Activated CD8-positive, alpha-beta memory T cell treated with anti-CD3 and anti-CD28 coated beads for 48 hours (primary cell): ENCODE results near the gene PTPN4.
"Not testable (repeated sequence)": the region's sequence is repeated elsewhere in the genome, so short reads cannot be mapped to it uniquely, and the experiment has no call there.

ENCODE experiments used
- DNase-seq, 3 experiments: peaks; one replicate each; pipeline ENCODE4 v3.0.0-alpha.2; 2020; ENCODE audit warnings: low read depth in 2 of 3, low spot score in 2 of 3

Gene PTPN4

DNA sequence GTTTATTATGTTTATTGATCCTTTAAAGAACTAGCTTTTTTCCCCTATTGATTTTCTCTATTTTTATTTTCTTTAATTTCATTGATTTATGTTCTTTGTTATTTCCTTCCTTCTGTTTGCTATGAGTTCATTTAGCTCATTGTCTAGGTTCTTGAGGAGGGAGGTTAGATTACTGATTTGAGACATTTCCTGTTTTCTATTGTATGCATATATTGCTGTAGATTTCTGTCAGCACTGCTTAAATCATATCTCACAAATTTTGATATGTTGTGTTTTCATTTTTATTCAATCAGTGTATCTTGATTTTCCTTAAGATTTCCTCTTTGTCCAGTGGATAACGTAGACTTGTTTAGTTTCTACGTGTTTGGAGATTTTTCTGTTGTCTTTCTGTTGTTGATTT is 43.4 kb downstream of the PTPN4 start:
- DNase-seq, result no peak

- not testable (repeated sequence) for DNase-seq
Measured at GRCh38 chr2:119804409-119804808, 44.7 kb downstream of the PTPN4 start.

DNA sequence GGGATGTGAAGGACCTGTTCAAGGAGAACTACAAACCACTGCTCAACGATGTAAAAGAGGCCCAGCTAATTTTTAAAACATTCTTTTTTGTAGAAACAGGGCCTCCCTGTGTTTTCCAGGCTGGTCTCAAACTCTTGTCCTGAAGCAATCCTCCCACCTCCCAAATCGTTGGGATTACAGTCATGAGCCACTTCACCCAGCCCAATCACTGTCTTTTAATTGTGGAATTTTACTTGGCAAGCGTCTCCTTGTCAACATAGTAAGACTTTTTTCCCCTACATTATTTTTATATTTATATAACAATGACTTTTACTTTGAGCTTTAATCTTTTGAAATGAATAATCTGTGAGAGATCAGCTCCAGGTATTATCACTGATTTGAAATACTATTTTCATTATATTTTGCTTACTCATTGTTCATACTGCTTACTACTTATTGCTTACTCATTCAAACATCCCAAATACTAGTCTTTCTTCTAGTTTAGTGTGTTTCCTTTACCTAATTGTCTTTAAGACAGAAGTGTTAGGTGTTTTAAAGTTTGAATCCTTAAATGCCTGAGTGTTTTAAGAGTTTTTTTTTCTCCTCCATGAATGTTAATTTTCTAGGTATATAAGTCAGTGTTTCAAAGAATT is 48.9 kb downstream of the PTPN4 start:
- no peak for DNase-seq

GRCh38 chr2:119809339-119810048 is 49.8 kb downstream of the PTPN4 start:
- no peak for DNase-seq

DNA sequence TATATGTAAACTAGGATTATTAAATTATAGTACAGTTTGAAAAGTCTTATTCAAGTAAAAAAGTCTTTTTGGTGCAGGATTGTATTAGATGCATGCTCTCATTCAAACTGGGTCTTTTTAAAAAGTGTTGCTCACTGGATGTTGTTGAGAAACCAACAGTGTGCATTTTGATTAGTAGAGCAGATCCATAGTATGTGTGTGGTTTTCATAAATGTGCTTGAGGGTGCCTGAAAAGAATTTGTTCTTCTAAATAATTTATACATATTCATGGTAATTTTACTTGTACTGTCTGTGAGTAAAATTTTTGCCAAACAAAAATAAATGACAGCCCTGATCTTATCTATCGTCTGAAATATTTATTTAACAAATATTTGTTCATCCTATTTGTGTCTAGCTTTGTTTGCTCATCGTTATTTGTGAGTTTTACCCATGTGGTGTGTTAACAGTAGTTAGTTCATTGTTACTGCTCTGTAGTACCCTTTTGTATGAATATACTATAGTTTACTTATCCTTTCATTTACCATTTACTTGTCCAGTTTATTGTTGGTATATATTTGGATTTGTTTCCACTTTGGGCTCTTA is 50.4 kb downstream of the PTPN4 start:
- no peak for DNase-seq

DNA sequence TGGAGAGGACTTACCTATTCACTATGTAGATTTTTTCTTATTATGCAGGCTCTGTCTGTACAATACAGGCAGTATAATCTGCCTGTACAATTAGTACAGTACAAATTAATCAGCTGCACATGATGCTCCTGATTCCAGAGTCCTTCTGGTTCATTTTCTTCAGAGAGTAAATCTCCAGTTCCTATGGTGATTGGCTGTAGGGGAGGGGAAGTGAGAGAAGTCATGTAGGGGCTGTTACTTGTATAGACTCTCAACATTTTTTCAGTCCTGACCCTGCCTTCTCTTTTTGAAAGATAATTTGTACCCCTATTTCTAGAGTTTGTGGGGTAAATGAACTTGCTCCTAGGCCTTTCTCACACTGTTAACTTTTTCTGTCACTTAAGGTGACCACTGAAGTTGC is 54.5 kb downstream of the PTPN4 start:
- no peak for DNase-seq

DNA sequence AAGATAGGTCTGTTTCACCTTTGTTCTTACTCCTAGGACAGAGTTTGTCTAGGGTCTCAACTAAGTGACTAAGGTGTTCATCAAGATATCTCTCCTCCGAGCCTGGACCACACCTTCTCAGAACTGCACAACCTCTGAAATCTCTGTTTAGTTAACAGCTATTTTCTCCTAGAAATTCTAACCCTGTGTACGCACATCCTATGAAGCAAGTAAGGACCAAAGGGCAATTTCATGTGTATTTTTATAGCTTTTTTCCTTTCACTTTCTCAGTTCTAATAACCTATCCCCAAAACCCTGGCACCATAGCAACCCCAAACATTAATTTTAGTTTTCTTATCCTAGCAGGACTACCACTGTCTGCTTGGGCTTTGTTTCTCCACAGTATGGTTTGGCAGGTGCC is 59.1 kb downstream of the PTPN4 start:
- DNase-seq, result no peak

DNA sequence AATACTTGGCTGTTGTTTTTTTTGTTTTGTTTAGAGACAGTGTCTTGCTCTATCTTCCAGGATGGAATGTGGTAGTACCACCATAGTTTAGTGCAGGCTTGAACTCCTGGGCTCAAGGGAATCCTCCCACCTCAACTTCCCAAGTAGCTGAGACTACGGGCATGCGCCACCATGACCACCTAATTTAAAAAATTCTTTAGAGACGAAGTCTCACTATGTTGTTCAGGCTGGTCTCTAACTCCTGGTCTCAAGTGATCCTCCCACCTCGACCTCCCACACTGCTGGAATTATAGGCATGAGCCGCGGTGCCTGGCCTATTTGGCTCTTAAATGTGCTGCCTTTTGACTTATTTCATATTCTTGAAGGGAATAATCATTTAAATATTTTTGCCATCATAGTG is 60.1 kb downstream of the PTPN4 start:
- no peak for DNase-seq

DNA sequence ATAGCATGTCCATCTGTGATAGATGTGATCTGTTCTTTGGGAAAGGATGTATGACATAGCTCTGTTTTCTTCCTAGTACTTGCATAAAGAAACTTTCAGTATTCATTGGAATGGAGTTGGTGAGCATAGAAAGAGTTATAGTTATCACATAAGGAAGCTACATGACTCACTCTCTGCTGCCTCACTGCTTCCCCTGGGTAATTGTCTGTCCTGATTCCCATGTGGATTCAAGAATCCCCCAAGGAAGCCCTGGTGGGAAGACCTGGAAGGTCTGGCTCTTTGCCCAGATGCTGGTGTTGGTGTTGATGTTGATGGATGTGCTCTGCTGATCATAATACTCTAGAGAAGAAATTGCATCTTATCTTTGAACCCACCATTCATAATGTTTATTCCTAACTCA is 60.6 kb downstream of the PTPN4 start:
- DNase-seq, result no peak

DNA sequence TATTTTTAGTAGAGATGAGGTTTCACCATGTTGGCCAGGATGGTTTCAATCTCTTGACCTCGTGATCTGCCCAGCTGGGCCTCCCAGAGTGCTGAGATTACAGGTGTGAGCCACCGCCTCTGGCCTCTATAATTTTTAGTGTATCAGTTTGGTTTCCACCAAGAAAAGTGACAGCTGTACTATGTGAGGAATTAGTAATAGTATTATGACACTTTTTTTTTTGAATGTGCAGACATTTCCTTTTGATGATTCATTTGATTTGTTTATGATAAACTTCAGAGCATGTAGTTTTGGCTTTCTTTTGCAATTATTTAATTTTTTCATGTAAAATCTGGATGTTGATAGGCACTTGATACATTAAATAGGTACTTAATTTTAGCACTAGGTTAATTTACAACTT is 61.5 kb downstream of the PTPN4 start:
- DNase-seq, result no peak

GRCh38 chr2:119823734-119824334 is 64.1 kb downstream of the PTPN4 start:
- DNase-seq, result no peak

DNA sequence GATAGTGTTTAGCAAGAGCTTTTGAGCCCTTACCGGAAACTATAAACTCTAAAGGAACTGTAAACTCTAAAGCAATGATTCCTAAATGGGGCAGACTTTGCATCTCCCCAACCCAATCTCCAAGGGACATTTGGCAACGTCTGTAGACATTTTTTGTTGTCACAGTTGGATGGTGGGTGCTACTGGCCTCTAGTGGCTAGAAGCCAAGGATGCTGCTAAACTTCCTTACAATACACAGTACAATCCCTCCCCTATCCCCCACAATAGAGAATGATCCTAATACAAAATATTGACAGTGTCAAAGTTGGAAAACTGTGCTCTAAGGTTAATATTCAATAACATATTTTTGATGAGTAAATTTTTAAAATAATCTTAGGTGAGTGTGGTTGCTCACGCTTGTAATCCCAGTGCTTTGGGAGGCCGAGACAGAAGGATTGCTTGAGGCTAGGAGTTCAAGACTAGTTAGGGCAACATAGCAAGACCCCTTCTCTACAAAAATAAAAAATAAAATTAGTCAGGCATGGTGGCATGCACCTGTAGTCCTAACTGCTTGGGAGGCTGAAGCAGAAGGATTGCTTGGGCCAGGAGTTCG is 66.7 kb downstream of the PTPN4 start:
- DNase-seq, result no peak

- no peak for DNase-seq
Measured at GRCh38 chr2:119827866-119828507, 68.3 kb downstream of the PTPN4 start.

- no peak for DNase-seq
Measured at GRCh38 chr2:119836455-119837142, 76.9 kb downstream of the PTPN4 start.

GRCh38 chr2:119837350-119837749 is 77.6 kb downstream of the PTPN4 start:
- DNase-seq, result no peak

DNA sequence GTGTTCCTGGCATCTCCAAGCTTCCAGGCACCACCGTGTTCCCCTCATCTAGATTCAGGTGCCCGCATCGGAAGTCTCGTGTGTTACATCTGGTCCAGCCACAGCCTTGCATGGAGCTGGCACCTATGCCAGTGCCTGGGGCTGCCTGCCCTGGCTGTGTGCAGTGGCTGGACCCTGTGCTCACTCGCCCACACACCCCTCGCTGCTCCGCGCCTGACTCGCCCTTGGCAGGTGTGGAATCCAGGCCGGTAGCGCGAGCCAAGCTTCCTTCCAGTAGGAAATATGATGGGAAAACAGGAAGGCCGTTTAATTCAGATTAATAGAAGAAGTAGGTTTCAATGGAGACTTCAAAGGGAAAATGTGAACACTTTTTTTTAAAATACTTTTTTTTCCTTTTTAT is 78.0 kb downstream of the PTPN4 start:
- no peak for DNase-seq

DNA sequence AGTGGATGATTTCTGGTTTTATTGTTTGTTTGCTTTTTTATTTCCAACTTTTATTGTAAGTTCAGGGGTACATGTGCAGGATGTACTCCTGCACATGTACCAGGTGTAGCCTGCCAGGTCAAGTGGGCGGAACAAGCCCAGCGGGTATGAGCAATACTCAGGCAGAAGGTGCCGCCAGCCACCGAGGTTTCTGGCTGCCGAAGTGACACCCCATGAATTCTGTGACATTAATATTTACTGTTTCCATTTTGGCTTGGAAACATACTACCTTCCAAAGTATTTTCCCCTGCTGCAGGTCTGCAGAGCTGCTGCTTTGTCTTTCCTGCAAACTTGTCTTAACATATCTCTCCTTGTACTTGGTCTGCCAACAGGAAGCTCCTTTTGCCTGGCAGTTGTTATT is 78.5 kb downstream of the PTPN4 start:
- DNase-seq, result no peak

DNA sequence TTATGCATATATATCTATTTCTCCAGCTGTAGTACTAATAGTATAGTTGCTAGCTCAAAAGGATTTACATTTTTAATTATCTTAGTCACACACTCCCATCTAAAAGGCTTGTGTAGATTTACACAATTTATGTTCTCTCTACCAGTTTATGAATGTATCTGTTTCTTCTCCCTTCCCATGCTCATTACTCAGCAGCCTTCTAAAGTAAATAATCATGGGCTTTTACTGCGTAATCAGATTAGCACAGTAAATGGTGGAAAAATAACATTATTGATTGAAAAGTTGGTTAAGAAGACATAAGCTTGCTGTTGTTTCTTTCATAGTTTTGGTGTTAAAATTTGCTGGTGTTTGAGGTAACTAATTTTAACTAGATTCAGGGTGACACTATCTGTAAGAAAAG is 81.8 kb downstream of the PTPN4 start:
- no peak for DNase-seq

- DNase-seq, result no peak
Measured at GRCh38 chr2:119846021-119846420, 86.3 kb downstream of the PTPN4 start.

GRCh38 chr2:119849838-119850565 is 90.3 kb downstream of the PTPN4 start:
- DNase-seq, result no peak
